Measurements from ENCODE around the gene WDR31.

DNA sequence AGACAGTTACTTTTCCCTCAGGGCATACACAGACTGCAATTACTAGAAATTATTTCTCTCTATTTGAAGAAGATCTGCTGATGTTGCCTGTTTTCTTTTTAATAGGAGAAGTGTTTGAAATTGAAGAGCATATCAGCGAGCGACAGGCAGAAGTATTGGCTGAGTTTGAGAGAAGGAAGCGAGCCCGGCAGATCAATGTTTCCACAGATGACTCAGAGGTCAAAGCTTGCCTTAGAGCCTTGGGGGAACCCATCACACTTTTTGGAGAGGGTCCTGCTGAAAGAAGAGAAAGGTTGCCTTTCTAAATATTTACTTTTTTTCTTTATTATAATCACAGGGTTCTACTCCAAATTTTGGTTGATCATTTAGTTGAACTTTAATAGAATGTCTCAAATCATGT lies 61.2 kb downstream of the WDR31 start:
- TF ChIP-seq, protein P1, sequence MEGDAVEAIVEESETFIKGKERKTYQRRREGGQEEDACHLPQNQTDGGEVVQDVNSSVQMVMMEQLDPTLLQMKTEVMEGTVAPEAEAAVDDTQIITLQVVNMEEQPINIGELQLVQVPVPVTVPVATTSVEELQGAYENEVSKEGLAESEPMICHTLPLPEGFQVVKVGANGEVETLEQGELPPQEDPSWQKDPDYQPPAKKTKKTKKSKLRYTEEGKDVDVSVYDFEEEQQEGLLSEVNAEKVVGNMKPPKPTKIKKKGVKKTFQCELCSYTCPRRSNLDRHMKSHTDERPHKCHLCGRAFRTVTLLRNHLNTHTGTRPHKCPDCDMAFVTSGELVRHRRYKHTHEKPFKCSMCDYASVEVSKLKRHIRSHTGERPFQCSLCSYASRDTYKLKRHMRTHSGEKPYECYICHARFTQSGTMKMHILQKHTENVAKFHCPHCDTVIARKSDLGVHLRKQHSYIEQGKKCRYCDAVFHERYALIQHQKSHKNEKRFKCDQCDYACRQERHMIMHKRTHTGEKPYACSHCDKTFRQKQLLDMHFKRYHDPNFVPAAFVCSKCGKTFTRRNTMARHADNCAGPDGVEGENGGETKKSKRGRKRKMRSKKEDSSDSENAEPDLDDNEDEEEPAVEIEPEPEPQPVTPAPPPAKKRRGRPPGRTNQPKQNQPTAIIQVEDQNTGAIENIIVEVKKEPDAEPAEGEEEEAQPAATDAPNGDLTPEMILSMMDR (IDR thresholded peaks at IDR 0.05) = no peak
- TF ChIP-seq POLR2A (IDR thresholded peaks at IDR 0.05) = no peak
